ENCODE data around the gene ACTL8. TPM values are rescaled to one million over a fixed set of nuclear protein-coding genes. Genes with fewer than 3 reads are reported as not detected.
"Not testable (repeated sequence)": the region's sequence is repeated elsewhere in the genome, so short reads cannot be mapped to it uniquely, and the experiment has no call there.

The ACTL8 gene
- total RNA-seq, 1 donor = not detected

- H3K27me3 ChIP-seq (ENCODE audit: insufficient read depth, low read length) = no peaks in the 10 kb centered on the region
- H3K9me3 ChIP-seq (ENCODE audit: low read depth, low read length) = no peaks in the 10 kb centered on the region
- H3K4me1 ChIP-seq (ENCODE audit: insufficient read depth, low read length) = no peaks in the 10 kb centered on the region
- H3K4me3 ChIP-seq (ENCODE audit: low read length) = no peak overlapping the region
Observed at GRCh38 chr1:17745479-17745955, 9.6 kb upstream of the ACTL8 start.

DNA sequence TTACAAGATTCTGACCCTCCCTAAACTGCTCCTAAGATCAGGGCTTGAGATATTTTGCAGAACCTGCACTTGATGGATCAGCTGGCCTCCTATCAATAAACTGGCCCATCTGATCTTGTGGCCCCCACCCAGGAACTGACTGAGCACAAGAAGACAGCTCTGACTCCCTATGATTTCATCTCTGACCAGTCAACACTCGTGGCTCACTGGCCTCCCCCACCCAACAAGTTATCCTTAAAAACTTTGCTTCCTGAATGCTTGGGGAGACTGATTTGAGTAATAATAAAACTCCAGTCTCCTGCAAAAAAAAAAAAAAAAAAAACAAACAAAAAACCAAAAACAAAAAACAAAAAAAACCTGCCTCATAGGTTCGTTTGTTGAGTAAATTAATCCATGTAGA, 8.9 kb upstream of the ACTL8 start:
- H3K4me3 ChIP-seq (ENCODE audit: low read length); H3K4me1 ChIP-seq (ENCODE audit: insufficient read depth, low read length); H3K9me3 ChIP-seq (ENCODE audit: low read depth, low read length); H3K27me3 ChIP-seq (ENCODE audit: insufficient read depth, low read length): not testable (repeated sequence)

- Histone ChIP-seq H3K9me3 (ENCODE audit: low read depth, low read length) (no peaks in the 10 kb centered on the region), H3K27me3 (ENCODE audit: insufficient read depth, low read length) (no peaks in the 10 kb centered on the region), H3K4me1 (ENCODE audit: insufficient read depth, low read length) (no peaks in the 10 kb centered on the region), H3K4me3 (ENCODE audit: low read length) (no peak overlapping the region)
Observed at GRCh38 chr1:17746920-17747319, 8.2 kb upstream of the ACTL8 start.

DNA sequence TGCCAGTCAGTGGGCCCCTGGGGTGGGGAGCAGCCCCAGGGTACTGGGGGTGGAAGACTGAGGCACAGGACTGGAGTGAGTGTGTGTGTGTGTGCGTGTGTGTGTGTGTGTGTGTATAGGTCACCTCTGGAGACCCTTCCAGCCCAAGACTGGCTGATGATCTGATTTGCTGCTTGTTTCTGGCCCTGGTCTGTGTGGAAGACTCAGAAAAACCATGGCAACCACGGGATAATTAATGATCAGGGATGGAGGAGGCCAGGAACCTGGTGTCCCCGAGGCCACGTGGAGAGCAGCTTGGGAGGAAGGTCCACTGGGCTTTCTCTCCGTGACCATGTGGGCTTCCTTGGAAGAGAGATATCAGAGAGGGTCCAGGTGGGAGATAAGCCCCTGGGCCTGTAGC, 4.8 kb upstream of the ACTL8 start:
- Histone ChIP-seq H3K27me3 (ENCODE audit: insufficient read depth, low read length) (no peaks in the 10 kb centered on the region), H3K9me3 (ENCODE audit: low read depth, low read length) (peaks cover 8% of the 10 kb centered on the region), H3K4me1 (ENCODE audit: insufficient read depth, low read length) (no peaks in the 10 kb centered on the region), H3K4me3 (ENCODE audit: low read length) (no peak overlapping the region)

- Histone ChIP-seq H3K4me1 (ENCODE audit: insufficient read depth, low read length) (no peaks in the 10 kb centered on the region), H3K4me3 (ENCODE audit: low read length) (no peak overlapping the region), H3K27me3 (ENCODE audit: insufficient read depth, low read length) (no peaks in the 10 kb centered on the region), H3K9me3 (ENCODE audit: low read depth, low read length) (peaks cover 11% of the 10 kb centered on the region)
Observed at GRCh38 chr1:17752356-17752755, 2.8 kb upstream of the ACTL8 start.

DNA sequence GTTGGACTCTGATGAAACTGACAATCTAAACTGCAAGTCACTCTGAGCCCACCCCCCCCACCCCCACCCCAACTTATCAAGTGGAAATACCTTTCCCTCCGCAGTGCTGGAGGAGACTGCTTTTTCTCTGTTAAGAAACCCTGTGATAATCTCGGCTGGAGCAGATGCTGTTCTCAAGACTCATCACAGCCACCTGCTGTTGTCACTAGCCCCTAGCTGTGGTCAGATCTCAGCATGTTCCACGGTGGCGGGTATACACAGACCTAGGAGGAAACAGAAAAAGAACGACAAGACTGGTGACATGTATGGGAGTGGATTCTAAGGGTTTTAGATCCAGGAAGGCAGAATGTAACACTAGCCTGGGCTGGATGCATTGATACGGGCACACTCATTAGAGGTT, 2.3 kb downstream of the ACTL8 start:
- no peaks in the 10 kb centered on the region for H3K4me1 ChIP-seq (ENCODE audit: insufficient read depth, low read length)
- no peak overlapping the region for H3K4me3 ChIP-seq (ENCODE audit: low read length)
- H3K9me3 ChIP-seq (ENCODE audit: low read depth, low read length) = peaks cover 19% of the 10 kb centered on the region
- H3K27me3 ChIP-seq (ENCODE audit: insufficient read depth, low read length) = no peaks in the 10 kb centered on the region

GRCh38 chr1:17759114-17759513, 4.0 kb downstream of the ACTL8 start:
- no peaks in the 10 kb centered on the region for H3K4me1 ChIP-seq (ENCODE audit: insufficient read depth, low read length)
- no peak overlapping the region for H3K4me3 ChIP-seq (ENCODE audit: low read length)
- no peaks in the 10 kb centered on the region for H3K27me3 ChIP-seq (ENCODE audit: insufficient read depth, low read length)
- peaks cover 19% of the 10 kb centered on the region for H3K9me3 ChIP-seq (ENCODE audit: low read depth, low read length)

GRCh38 chr1:17762313-17762712, 7.2 kb downstream of the ACTL8 start:
- Histone ChIP-seq H3K4me3 (ENCODE audit: low read length) (no peak overlapping the region), H3K9me3 (ENCODE audit: low read depth, low read length) (peaks cover 8% of the 10 kb centered on the region), H3K27me3 (ENCODE audit: insufficient read depth, low read length) (no peaks in the 10 kb centered on the region), H3K4me1 (ENCODE audit: insufficient read depth, low read length) (no peaks in the 10 kb centered on the region)

DNA sequence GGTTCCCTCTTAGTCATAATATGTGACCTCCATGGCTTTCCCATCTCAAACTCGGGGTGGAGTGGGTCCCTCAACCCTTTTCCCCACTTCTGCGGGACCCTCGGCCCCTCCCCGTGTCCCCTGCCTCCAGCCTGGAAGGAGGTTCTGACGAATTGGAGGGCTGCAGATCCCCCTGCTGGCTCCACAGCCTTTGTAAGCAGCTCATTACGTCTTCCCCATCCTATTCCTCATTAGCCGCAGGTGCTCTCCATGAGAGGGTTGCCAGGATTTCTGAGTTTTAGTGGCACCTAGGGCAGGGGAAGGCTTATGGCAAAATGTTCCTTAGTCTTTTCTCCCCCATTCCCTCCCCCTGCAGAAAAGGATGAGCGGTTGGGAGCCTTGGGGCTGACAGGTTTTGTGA, 8.3 kb downstream of the ACTL8 start:
- no peaks in the 10 kb centered on the region for H3K27me3 ChIP-seq (ENCODE audit: insufficient read depth, low read length)
- H3K4me1 ChIP-seq (ENCODE audit: insufficient read depth, low read length) = no peaks in the 10 kb centered on the region
- peaks cover 6% of the 10 kb centered on the region for H3K9me3 ChIP-seq (ENCODE audit: low read depth, low read length)
- H3K4me3 ChIP-seq (ENCODE audit: low read length) = no peak overlapping the region

DNA sequence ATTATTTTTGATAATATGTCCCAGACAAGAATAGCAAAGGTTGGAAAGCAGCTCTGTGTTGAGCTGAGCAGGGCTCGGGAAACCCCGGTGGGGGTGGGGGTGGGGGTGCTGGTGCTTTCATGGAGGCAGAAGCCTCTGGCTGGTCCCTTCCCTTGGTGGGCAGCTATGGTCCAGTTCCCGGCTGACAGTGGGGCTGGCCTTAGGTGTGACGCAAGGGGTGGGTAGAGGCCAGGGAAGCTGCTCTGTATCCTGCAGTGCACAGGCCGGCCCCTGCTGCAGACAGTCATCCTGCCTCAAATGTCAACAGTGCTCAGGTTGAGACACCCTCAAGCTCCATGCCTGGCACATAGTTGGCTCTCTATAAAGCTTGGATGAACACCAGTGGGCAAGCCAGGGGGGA, 8.9 kb downstream of the ACTL8 start:
- Histone ChIP-seq H3K9me3 (ENCODE audit: low read depth, low read length) (peaks cover under 1% of the 10 kb centered on the region), H3K27me3 (ENCODE audit: insufficient read depth, low read length) (no peaks in the 10 kb centered on the region), H3K4me1 (ENCODE audit: insufficient read depth, low read length) (no peaks in the 10 kb centered on the region), H3K4me3 (ENCODE audit: low read length) (no peak overlapping the region)

DNA sequence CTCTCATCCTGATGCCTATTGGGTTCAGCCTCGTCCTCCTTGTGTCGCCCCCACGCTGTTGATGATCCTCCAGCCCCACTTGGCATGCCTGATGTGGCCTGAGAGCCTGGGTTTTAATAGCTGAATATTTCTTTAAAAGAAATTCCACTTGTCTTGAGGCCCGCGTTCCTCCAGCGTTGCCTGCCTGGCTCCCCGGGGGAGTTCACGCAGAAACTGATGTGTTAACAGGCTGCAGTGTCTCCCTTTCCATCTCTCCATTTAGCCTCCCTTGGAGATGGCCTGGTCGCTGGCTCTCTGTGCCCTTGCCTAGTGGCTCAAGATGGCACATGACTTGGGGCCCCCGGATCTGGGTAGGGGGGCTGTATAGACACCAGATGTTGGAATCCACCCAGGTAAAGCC, 9.5 kb downstream of the ACTL8 start:
- H3K4me1 ChIP-seq (ENCODE audit: insufficient read depth, low read length) = no peaks in the 10 kb centered on the region
- H3K27me3 ChIP-seq (ENCODE audit: insufficient read depth, low read length) = no peaks in the 10 kb centered on the region
- H3K9me3 ChIP-seq (ENCODE audit: low read depth, low read length) = no peaks in the 10 kb centered on the region
- H3K4me3 ChIP-seq (ENCODE audit: low read length) = no peak overlapping the region

GRCh38 chr1:17765444-17766411, 10.6 kb downstream of the ACTL8 start:
- no peaks in the 10 kb centered on the region for H3K4me1 ChIP-seq (ENCODE audit: insufficient read depth, low read length)
- H3K4me3 ChIP-seq (ENCODE audit: low read length) = no peak overlapping the region
- H3K27me3 ChIP-seq (ENCODE audit: insufficient read depth, low read length) = peaks cover 2% of the 10 kb centered on the region
- no peaks in the 10 kb centered on the region for H3K9me3 ChIP-seq (ENCODE audit: low read depth, low read length)

DNA sequence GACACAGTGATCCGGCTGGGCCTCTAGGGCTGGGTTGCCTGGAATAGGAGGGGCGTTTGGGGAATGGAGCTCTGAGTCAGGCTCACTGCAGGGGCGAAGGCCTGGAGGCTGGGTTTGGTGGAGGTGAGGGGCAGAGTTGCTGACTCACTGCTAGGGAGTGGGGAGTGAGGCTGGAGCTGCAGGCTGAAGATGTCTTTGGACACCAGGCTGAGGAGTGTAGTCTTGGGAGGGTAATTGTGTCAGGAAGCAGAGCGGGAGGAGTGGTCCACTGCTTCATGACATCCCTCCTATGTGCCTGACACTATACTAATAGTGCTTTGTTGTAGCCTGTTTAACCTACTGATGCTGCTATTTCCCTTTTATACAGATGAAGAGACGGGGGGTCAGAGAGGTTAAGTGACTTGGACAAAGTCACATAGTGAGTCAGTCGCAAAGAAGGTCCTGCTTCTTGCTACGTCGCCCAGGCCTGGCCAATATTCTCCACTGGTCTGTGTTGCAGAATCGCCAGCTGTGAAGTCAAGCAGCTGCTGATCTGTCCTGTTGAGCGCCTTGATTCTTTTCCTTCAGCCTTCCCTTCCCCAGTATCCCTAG, 13.6 kb downstream of the ACTL8 start:
- Histone ChIP-seq H3K27me3 (ENCODE audit: insufficient read depth, low read length) (peaks cover 2% of the 10 kb centered on the region), H3K9me3 (ENCODE audit: low read depth, low read length) (no peaks in the 10 kb centered on the region), H3K4me1 (ENCODE audit: insufficient read depth, low read length) (no peaks in the 10 kb centered on the region), H3K4me3 (ENCODE audit: low read length) (no peak overlapping the region)

- Histone ChIP-seq H3K9me3 (ENCODE audit: low read depth, low read length) (no peaks in the 10 kb centered on the region), H3K27me3 (ENCODE audit: insufficient read depth, low read length) (peaks cover 2% of the 10 kb centered on the region), H3K4me1 (ENCODE audit: insufficient read depth, low read length) (no peaks in the 10 kb centered on the region), H3K4me3 (ENCODE audit: low read length) (no peak overlapping the region)
Observed at GRCh38 chr1:17770983-17771382, 15.8 kb downstream of the ACTL8 start.

DNA sequence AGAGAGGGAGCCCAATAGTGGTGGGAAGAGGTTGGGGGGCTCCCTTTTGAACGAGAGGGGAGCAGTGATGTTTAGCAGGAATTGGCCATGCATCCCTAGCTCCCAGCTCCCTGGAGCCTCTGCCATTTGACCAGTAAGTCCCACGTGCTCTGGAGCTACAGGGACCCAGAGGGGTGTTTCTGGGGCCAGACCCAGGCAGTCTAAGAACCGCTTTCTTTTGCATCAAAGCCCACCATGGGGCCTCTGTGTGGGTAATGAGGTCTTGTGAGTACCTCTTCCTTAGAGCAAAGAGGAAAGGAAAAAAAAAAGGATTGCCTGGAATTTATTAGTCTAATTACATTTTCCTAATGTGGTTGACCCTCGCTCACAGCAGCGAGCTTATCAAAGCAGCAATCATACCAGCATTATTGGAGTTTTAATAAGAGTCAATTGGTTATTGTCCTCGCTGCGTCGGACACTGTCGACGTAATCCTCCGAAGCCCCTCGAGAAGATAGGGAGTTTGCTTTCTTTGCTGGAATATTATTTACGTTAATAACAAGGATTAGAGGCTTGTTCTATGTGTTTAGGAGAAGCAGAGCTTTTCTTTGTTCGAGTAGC, 17.6 kb downstream of the ACTL8 start:
- H3K27me3 ChIP-seq (ENCODE audit: insufficient read depth, low read length) = peaks cover 2% of the 10 kb centered on the region
- H3K9me3 ChIP-seq (ENCODE audit: low read depth, low read length) = no peaks in the 10 kb centered on the region
- no peaks in the 10 kb centered on the region for H3K4me1 ChIP-seq (ENCODE audit: insufficient read depth, low read length)
- H3K4me3 ChIP-seq (ENCODE audit: low read length) = no peak overlapping the region

Data from mononuclear cell (primary cell).